Upper lobe of left lung (tissue), 6 donors: ENCODE measurements around the gene MEF2C. TPM values are rescaled to one million over a fixed set of nuclear protein-coding genes. Genes with fewer than 3 reads are reported as not detected.

Experiments used
- ATAC-seq, 2 donors: fragments of 200-7000 bp; cut with Tn5 transposase; one replicate each; pipeline ENCODE4 v1.9.1; 2022; ENCODE audit warnings: mild to moderate bottlenecking in 2 of 2, moderate library complexity in 2 of 2; ENCODE audit not compliant: low FRiP score in 2 of 2
- DNase-seq, 2 donors: peaks; one replicate each; pipeline ENCODE4 v3.0.0-alpha.2; 2019 to 2020
- H3K27ac ChIP-seq, 4 donors: fragments of 200-600 bp; sonication (generic); one replicate each; pipeline ENCODE4 v1.5.1; 2016 to 2019
- H3K27me3 ChIP-seq, 4 donors: fragments of 200-600 bp; sonication (generic); one replicate each; pipeline ENCODE4 v1.5.1; 2017 to 2019
- H3K36me3 ChIP-seq, 4 donors: fragments of 200-600 bp; sonication (generic); one replicate each; pipeline ENCODE4 v1.5.1; 2016 to 2019
- H3K4me1 ChIP-seq, 4 donors: fragments of 200-600 bp; sonication (generic); one replicate each; pipeline ENCODE4 v1.5.1; 2018 to 2019
- H3K4me3 ChIP-seq, 4 donors: fragments of 200-600 bp; sonication (generic); one replicate each; pipeline ENCODE4 v1.5.1; 2017 to 2019; ENCODE audit warnings: mild to moderate bottlenecking in 2 of 4, moderate library complexity in 1 of 4
- H3K9me3 ChIP-seq, 4 donors: fragments of 200-600 bp; sonication (generic); one replicate each; pipeline ENCODE4 v1.5.1; 2018 to 2019
- CTCF ChIP-seq, 6 experiments: fragments of 450-650 bp in 4 of 6; fragments of 200-600 bp in 2 of 6; sonication (generic) in 2 of 6; IDR thresholded peaks; one replicate each; pipeline ENCODE4 v1.5.1; 2016 to 2019; ENCODE audit warnings: antibody characterized with exemption in 6 of 6
- EP300 ChIP-seq, 4 donors: sonication (generic); formaldehyde crosslinking; IDR thresholded peaks; one replicate each; pipeline ENCODE4 v1.5.1; 2017; ENCODE audit warnings: antibody characterized with exemption in 4 of 4, control low read depth in 2 of 4
- POLR2A ChIP-seq, 4 donors: fragments of 450-650 bp; IDR thresholded peaks; one replicate each; pipeline ENCODE4 v1.5.1; 2016 to 2017; ENCODE audit warnings: antibody characterized with exemption in 4 of 4, mild to moderate bottlenecking in 2 of 4
- POLR2AphosphoS5 ChIP-seq, 2 donors: sonication (generic); formaldehyde crosslinking; IDR thresholded peaks; one replicate each; pipeline ENCODE4 v1.5.1; 2017; ENCODE audit warnings: antibody characterized with exemption in 2 of 2
- WGBS, 2 donors: methylation state at CpG; one replicate each; pipeline ENCODE4 v1.1.5; 2017 to 2018; 5-methylcytosine and 5-hydroxymethylcytosine counted together
- total RNA-seq, 6 donors: library from RNA; depleted of rRNA in 4 of 6; stranded (reverse); fragments of >200 nt in 4 of 6; gene quantifications; one replicate each; pipeline versions ENCODE4 v1.1.0 to v1.2.1, GENCODE V29; 2016 to 2021
- donor health status: DM: no; HTN: no; CAD: no; lungs with moderate emphysema.
- donor health status: DM: no; HTN: yes; CAD: no; lungs with severe emphysema.

The MEF2C gene
- total RNA-seq, 6 donors from 2014 or later = 20.5 to 46.2 (median 35.8) TPM

GRCh38 chr5:88819301-88819999, 63.5 kb downstream of the MEF2C start:
- Histone ChIP-seq H3K27me3 (no peaks in the 10 kb centered on the region), H3K4me1 (peaks cover 2 to 18% (median 10%) of the 10 kb centered on the region in 4 donors), H3K27ac (no peak overlapping the region), H3K9me3 (no peaks in the 10 kb centered on the region), H3K36me3 (peaks cover 0 to 8% (median 0%) of the 10 kb centered on the region in 4 donors), H3K4me3 (no peak overlapping the region)
- ATAC-seq (no peak), DNase-seq (no peak)
- TF ChIP-seq POLR2AphosphoS5 (IDR thresholded peaks at IDR 0.05) = no peak
- TF ChIP-seq CTCF (IDR thresholded peaks at IDR 0.05) = no peak
- TF ChIP-seq EP300 (IDR thresholded peaks at IDR 0.05) = no peak
- no peak for TF ChIP-seq POLR2A (IDR thresholded peaks at IDR 0.05)
- WGBS, 2 donors = 89 to 92% methylated on average over 5 of the region's 5 CpGs

- Histone ChIP-seq H3K4me1 (peaks cover 5 to 13% (median 10%) of the 10 kb centered on the region in 4 donors), H3K9me3 (no peaks in the 10 kb centered on the region), H3K27ac (no peak overlapping the region), H3K27me3 (no peaks in the 10 kb centered on the region), H3K4me3 (no peak overlapping the region), H3K36me3 (peaks cover 0 to 8% (median 0%) of the 10 kb centered on the region in 4 donors)
- WGBS, 2 donors = 72 to 74% methylated on average over 4 of the region's 4 CpGs
- no peak for TF ChIP-seq POLR2AphosphoS5 (IDR thresholded peaks at IDR 0.05)
- TF ChIP-seq EP300 (IDR thresholded peaks at IDR 0.05) = no peak
- no peak for TF ChIP-seq POLR2A (IDR thresholded peaks at IDR 0.05)
- no peak for TF ChIP-seq CTCF (IDR thresholded peaks at IDR 0.05)
- DNase-seq (no peak), ATAC-seq (no peak)
Measured at GRCh38 chr5:88818296-88818695, 64.7 kb downstream of the MEF2C start.

- no peaks in the 10 kb centered on the region for H3K27me3 ChIP-seq
- TF ChIP-seq EP300 (IDR thresholded peaks at IDR 0.05) (no peak), POLR2A (IDR thresholded peaks at IDR 0.05) (no peak), CTCF (IDR thresholded peaks at IDR 0.05) (no peak), POLR2AphosphoS5 (IDR thresholded peaks at IDR 0.05) (no peak)
- H3K4me1 ChIP-seq = peaks cover 7 to 22% (median 13%) of the 10 kb centered on the region in 4 donors
- H3K4me3 ChIP-seq = no peak overlapping the region
- ATAC-seq = no peak
- no peaks in the 10 kb centered on the region for H3K36me3 ChIP-seq
- no peak for DNase-seq
- H3K27ac ChIP-seq = no peak overlapping the region
- WGBS, 2 donors = 86 to 90% methylated on average over 2 of the region's 2 CpGs
- no peaks in the 10 kb centered on the region for H3K9me3 ChIP-seq
Measured at GRCh38 chr5:88816195-88816594, 66.8 kb downstream of the MEF2C start.

GRCh38 chr5:88815050-88815789, 67.8 kb downstream of the MEF2C start:
- Histone ChIP-seq H3K4me3 (no peak overlapping the region), H3K27me3 (no peaks in the 10 kb centered on the region), H3K4me1 (peaks cover 7 to 22% (median 13%) of the 10 kb centered on the region in 4 donors), H3K27ac (peak overlapping the region in 2 of 4 donors; percentile 13 to 19), H3K36me3 (no peaks in the 10 kb centered on the region), H3K9me3 (no peaks in the 10 kb centered on the region)
- ATAC-seq (no peak), DNase-seq (no peak)
- peak in 1 of 2 donors; percentile 32 for TF ChIP-seq POLR2AphosphoS5 (IDR thresholded peaks at IDR 0.05)
- no peak for TF ChIP-seq CTCF (IDR thresholded peaks at IDR 0.05)
